ENCODE data around the gene HAUS3. TPM values are rescaled to one million over a fixed set of nuclear protein-coding genes. Genes with fewer than 3 reads are reported as not detected.

HAUS3 gene
- total and polyA plus RNA-seq, 2 experiments from 2014 or later: 21.4 to 36.0 TPM

- Mint-ChIP-seq H3K4me3 (no peak overlapping the region; the same call in 2 of the 3 replicates), H3K36me3 (ENCODE audit: low read depth) (no peaks in the 10 kb centered on the region; the same call in 2 of the 3 replicates), H3K4me1 (peaks cover 15% of the 10 kb centered on the region), H3K9me3 (no peaks in the 10 kb centered on the region), H3K27ac (no peak overlapping the region), H3K27me3 (ENCODE audit: insufficient read depth, low read depth, poor library complexity) (peaks cover 6% of the 10 kb centered on the region)
- H3K27ac ChIP-seq (ENCODE audit: low read depth): no peak overlapping the region
- H3K4me3 ChIP-seq: no peak overlapping the region
- H3K4me2 ChIP-seq: 0 out of 2 replicates have a peak overlapping the region, but pooled peaks have one; percentile 43
- H3K36me3 ChIP-seq (ENCODE audit: insufficient read depth): no peaks in the 10 kb centered on the region
- H3K9me2 ChIP-seq (ENCODE audit: insufficient read depth): no peaks in the 10 kb centered on the region
- no peaks in the 10 kb centered on the region for H3K27me3 ChIP-seq (ENCODE audit: insufficient read depth)
- no peaks in the 10 kb centered on the region for H4K20me1 ChIP-seq (replicated peaks; ENCODE audit: insufficient read depth)
- no peaks in the 10 kb centered on the region for H3K79me2 ChIP-seq (replicated peaks; ENCODE audit: insufficient read depth)
- TF ChIP-seq EZH2phosphoT487 (IDR thresholded peaks at IDR 0.05; ENCODE audit: unreplicated experiment) (no peak), ETS1 (IDR thresholded peaks at IDR 0.05) (no peak), CTCF (conservative IDR thresholded peaks at IDR 0.05; ENCODE audit: low read depth in 2 of 2) (no peak), STAT1 (IDR thresholded peaks at IDR 0.05; ENCODE audit: unreplicated experiment) (no peak), ZNF462 (CRISPR knock-in tag; IDR thresholded peaks at IDR 0.05) (no peak), CREB1 (CRISPR knock-in tag; IDR thresholded peaks at IDR 0.05; ENCODE audit: low read depth) (no peak), EZH2 (IDR thresholded peaks at IDR 0.05; ENCODE audit: low read depth, unreplicated experiment) (no peak), NANOG (IDR thresholded peaks at IDR 0.05; ENCODE audit: borderline replicate concordance) (no peak), POLR2AphosphoS5 (IDR thresholded peaks at IDR 0.05; ENCODE audit: low read depth) (no peak), ZNF331 (CRISPR knock-in tag; IDR thresholded peaks at IDR 0.05; ENCODE audit: low read depth) (no peak), JUNB (IDR thresholded peaks at IDR 0.05; ENCODE audit: unreplicated experiment) (no peak), REST (IDR thresholded peaks at IDR 0.05; ENCODE audit: unreplicated experiment) (no peak), ZNF114 (CRISPR knock-in tag; IDR thresholded peaks at IDR 0.05) (no peak)
- H3F3A ChIP-seq (replicated peaks; ENCODE audit: low read depth): no peaks in the 10 kb centered on the region
- no peak for ATAC-seq
- no peak overlapping the region for H2AFZ ChIP-seq
- peaks cover 9% of the 10 kb centered on the region for H3K4me1 ChIP-seq (ENCODE audit: insufficient read depth)
- no peak for DNase-seq (ENCODE audit: low spot score)
These were observed 27.8 kb upstream of the HAUS3 start for GRCh38 chr4:2269618-2270163.
